GM03348 (cell line): ENCODE data around the gene ASB2.
A peak's percentile ranks its signal among the peaks of the same experiment; 100 is the strongest.

Source experiments
- DNase-seq: peaks from one replicate; pipeline ENCODE4 v3.0.0; 2012; ENCODE audit warnings: low spot score

The ASB2 gene

GRCh38 chr14:93960774-93961438 lies 15.5 kb downstream of the ASB2 start:
- DNase-seq, result no peak

GRCh38 chr14:93960108-93960475 lies 16.3 kb downstream of the ASB2 start:
- DNase-seq, result no peak

GRCh38 chr14:93959239-93960107 lies 16.9 kb downstream of the ASB2 start:
- DNase-seq, result peak; percentile 88

- DNase-seq, result no peak
These were observed 17.7 kb downstream of the ASB2 start for GRCh38 chr14:93958567-93959238.

- DNase-seq, result no peak
These were observed 18.4 kb downstream of the ASB2 start for GRCh38 chr14:93957751-93958566.

- DNase-seq, result no peak
These were observed 19.0 kb downstream of the ASB2 start for GRCh38 chr14:93957333-93957710.

- no peak for DNase-seq
These were observed 19.6 kb downstream of the ASB2 start for GRCh38 chr14:93956514-93957332.

GRCh38 chr14:93955850-93956481 lies 20.4 kb downstream of the ASB2 start:
- DNase-seq, result no peak

- no peak for DNase-seq
These were observed 21.2 kb downstream of the ASB2 start for GRCh38 chr14:93954900-93955849.

GRCh38 chr14:93954516-93954830 lies 21.9 kb downstream of the ASB2 start:
- no peak for DNase-seq

GRCh38 chr14:93953739-93954515 lies 22.4 kb downstream of the ASB2 start:
- no peak for DNase-seq

- DNase-seq, result no peak
These were observed 23.1 kb downstream of the ASB2 start for GRCh38 chr14:93953263-93953662.

- DNase-seq, result no peak
These were observed 23.5 kb downstream of the ASB2 start for GRCh38 chr14:93952829-93953228.

- DNase-seq, result no peak
These were observed 24.5 kb downstream of the ASB2 start for GRCh38 chr14:93951635-93952540.

- no peak for DNase-seq
These were observed 25.3 kb downstream of the ASB2 start for GRCh38 chr14:93950948-93951634.

GRCh38 chr14:93949511-93950075 lies 26.8 kb downstream of the ASB2 start:
- no peak for DNase-seq

- no peak for DNase-seq
These were observed 29.1 kb downstream of the ASB2 start for GRCh38 chr14:93947282-93947681.
